Measurements from ENCODE around the gene PARVG.

The PARVG gene

DNA sequence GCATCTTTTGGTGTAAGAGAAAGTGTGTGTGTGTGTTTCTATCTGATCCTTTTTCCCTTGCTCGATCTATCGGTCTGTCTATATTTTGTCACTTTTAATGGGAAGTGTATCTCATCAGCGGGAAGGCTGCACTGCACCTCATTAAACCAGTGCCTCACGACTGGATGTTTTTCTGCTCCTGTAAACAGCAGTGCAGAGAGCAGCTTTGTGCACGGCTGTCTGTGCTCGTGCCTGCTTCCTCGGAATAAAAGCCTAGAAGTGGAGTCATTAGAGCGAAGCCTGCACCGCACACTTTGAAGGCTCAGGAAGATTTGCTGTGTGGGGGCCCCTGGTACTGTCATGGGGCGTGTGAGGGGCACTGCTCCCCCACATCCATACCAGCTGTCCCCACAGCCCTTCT, 27.0 kb upstream of the PARVG start:
- TF ChIP-seq, protein P1, sequence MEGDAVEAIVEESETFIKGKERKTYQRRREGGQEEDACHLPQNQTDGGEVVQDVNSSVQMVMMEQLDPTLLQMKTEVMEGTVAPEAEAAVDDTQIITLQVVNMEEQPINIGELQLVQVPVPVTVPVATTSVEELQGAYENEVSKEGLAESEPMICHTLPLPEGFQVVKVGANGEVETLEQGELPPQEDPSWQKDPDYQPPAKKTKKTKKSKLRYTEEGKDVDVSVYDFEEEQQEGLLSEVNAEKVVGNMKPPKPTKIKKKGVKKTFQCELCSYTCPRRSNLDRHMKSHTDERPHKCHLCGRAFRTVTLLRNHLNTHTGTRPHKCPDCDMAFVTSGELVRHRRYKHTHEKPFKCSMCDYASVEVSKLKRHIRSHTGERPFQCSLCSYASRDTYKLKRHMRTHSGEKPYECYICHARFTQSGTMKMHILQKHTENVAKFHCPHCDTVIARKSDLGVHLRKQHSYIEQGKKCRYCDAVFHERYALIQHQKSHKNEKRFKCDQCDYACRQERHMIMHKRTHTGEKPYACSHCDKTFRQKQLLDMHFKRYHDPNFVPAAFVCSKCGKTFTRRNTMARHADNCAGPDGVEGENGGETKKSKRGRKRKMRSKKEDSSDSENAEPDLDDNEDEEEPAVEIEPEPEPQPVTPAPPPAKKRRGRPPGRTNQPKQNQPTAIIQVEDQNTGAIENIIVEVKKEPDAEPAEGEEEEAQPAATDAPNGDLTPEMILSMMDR (conservative IDR thresholded peaks at IDR 0.05; ENCODE audit: low read depth, low read length) = no peak
- DNase-seq (ENCODE audit: low read depth) = no peak
- H3K4me3 ChIP-seq (ENCODE audit: low read depth, low read length) = no peak overlapping the region

DNA sequence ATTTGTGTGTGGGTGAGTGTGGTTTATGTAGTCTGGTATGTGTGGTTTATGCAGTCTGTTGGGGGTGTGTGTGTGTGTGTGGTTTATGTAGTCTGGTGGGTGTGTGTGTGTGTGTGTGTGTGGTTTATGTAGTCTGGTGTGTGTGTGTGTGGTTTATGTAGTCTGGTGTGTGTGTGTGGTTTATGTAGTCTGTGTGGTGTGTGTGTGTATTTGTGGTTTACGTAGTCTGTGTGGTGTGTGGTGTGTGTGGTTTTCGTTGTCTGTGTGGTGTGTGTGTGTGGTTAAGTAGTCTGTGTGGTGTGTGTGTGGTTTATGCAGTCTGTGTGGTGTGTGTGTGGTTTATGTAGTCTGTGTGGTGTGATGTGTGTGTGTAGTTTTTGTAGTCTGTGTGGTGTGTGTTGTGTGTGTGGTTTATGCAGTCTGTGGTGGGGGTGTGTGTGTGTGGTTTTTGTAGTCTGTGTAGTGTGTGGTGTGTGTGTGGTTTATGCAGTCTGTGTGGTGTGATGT, 26.2 kb upstream of the PARVG start:
- DNase-seq (ENCODE audit: low read depth) = peak; percentile 74
- H3K4me3 ChIP-seq (ENCODE audit: low read depth, low read length) = no peak overlapping the region
- TF ChIP-seq, protein P1 (conservative IDR thresholded peaks at IDR 0.05; ENCODE audit: low read depth, low read length) = no peak

DNA sequence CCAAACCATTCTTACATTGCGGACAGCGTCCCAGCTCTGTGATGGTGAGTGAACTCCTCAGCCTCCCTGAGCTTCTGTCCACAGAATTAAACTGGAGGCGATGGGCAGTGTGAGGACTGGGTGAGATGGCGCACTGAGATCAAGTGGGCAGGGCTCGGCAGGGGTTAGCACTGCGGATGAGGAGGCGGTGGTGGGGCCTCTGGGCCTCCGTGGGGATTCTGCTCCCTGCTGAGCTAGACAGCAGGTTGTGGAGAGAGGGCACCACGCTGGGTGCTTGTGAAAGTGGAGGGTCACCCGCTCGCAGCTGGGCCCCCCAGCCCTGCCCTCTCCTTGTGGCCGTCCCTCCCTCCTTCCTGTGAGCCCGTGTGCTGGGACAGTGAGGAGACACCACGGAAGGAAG, 25.6 kb upstream of the PARVG start:
- DNase-seq (ENCODE audit: low read depth) = no peak
- H3K4me3 ChIP-seq (ENCODE audit: low read depth, low read length) = no peak overlapping the region
- TF ChIP-seq, protein P1 (conservative IDR thresholded peaks at IDR 0.05; ENCODE audit: low read depth, low read length) = no peak

DNA sequence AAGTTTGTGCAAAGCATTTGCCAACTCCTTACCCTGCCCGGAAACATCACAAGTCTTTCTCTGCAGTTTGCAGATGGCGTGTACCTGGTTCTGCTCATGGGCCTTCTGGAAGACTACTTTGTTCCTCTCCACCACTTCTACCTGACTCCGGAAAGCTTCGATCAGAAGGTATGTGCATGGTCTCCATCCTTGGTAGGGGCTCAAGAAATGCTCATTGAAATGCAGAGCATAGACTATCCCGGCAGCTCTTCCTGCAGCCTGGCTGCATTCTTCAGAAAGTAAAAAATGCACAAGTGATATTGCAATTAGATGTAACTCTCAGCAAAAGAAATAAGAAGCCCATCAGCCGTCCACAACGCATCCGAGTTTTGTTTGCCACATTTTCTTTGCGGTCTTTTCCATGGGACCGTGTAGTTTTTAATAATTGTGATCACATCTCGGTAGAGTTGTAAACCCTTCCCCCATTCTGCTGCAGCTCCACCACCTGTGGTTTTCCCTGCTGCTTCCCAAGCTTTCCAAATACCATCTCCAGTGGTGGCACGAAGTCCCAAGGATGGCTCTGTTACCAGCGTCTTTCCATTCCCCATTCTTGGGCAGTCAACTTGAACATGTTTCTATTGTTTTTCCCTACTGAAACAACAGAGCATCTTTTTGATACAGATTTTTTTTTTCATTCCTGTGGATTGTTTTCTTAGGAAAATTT, 22.7 kb upstream of the PARVG start:
- TF ChIP-seq, protein P1 (conservative IDR thresholded peaks at IDR 0.05; ENCODE audit: low read depth, low read length) = no peak
- H3K4me3 ChIP-seq (ENCODE audit: low read depth, low read length) = no peak overlapping the region
- DNase-seq (ENCODE audit: low read depth) = no peak

DNA sequence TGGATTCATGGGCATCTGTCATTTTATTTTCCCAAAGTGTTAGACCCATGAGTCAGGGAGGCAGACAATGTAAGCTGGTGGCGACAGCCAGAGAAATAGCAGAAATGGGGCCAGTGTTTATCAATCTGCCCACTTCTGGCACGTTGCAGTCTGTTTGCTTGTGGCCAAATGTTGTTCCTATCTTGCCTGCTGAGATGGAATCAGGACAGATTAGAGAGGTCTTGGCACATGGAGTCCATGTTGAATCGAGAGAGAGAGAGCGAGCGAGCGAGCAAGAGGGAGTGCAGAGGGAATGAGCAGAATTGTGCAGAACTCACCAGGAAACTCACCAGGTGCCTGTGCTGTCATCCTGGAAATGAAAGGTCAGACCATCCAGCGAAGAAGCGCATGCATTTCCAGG, 21.9 kb upstream of the PARVG start:
- TF ChIP-seq, protein P1 (conservative IDR thresholded peaks at IDR 0.05; ENCODE audit: low read depth, low read length) = no peak
- no peak overlapping the region for H3K4me3 ChIP-seq (ENCODE audit: low read depth, low read length)
- DNase-seq (ENCODE audit: low read depth) = no peak

DNA sequence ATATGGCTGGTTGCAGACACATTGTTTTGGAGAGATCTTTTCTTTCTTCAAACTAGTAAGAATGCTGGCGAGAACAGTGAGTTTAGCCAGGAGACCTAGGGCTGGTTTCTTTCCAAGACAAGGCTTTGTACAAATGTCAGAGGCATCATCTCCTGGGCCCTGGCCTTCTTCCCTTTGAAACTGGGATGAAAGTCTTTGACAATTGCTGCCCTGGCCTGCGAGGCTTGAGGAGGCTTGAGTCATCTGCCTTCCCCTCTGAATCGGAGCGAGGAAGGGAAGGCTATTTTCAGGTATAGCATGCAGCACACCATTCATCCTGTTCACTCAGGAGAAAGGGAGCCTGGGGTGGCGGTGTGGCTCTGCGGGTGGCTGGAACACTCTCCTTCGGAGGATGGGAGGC, 21.5 kb upstream of the PARVG start:
- no peak overlapping the region for H3K4me3 ChIP-seq (ENCODE audit: low read depth, low read length)
- TF ChIP-seq, protein P1 (conservative IDR thresholded peaks at IDR 0.05; ENCODE audit: low read depth, low read length) = no peak
- DNase-seq (ENCODE audit: low read depth) = no peak

DNA sequence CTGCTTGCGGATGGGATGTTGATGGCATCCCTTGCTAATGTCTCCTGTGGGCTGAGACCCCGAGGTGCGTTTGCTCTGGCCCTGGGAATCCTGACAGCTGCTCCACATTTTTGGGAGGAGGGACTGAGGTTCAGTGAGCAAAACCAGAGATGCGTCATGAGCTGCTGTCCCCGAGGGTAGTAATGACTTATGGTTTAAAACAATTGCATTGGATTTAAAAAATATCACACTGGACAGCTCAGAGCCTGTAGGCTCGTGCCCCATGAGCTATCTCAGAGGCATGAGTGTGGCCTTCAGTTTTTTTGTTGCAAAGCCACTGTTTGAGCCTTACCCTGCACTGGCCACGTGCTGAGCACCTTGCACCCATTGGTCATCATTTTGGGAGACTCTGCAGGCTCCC, 20.9 kb upstream of the PARVG start:
- no peak overlapping the region for H3K4me3 ChIP-seq (ENCODE audit: low read depth, low read length)
- DNase-seq (ENCODE audit: low read depth) = no peak
- TF ChIP-seq, protein P1 (conservative IDR thresholded peaks at IDR 0.05; ENCODE audit: low read depth, low read length) = no peak

Data from choroid plexus epithelial cell (primary cell).